K562 treated with DMSO at 1 percent for 12 hours (cell line): ENCODE data around the gene ZNF207. TPM values are rescaled to one million over a fixed set of nuclear protein-coding genes. Genes with fewer than 3 reads are reported as not detected.

Experiments used
- total RNA-seq: library from RNA; unstranded; fragments of 300-600 nt; gene quantifications from 2 replicates; pipeline ENCODE4 v1.2.3, GENCODE V29; 2022; ENCODE audit not compliant: insufficient read depth

Gene ZNF207
- total RNA-seq = 95.0 and 219 TPM in 2 replicates

DNA sequence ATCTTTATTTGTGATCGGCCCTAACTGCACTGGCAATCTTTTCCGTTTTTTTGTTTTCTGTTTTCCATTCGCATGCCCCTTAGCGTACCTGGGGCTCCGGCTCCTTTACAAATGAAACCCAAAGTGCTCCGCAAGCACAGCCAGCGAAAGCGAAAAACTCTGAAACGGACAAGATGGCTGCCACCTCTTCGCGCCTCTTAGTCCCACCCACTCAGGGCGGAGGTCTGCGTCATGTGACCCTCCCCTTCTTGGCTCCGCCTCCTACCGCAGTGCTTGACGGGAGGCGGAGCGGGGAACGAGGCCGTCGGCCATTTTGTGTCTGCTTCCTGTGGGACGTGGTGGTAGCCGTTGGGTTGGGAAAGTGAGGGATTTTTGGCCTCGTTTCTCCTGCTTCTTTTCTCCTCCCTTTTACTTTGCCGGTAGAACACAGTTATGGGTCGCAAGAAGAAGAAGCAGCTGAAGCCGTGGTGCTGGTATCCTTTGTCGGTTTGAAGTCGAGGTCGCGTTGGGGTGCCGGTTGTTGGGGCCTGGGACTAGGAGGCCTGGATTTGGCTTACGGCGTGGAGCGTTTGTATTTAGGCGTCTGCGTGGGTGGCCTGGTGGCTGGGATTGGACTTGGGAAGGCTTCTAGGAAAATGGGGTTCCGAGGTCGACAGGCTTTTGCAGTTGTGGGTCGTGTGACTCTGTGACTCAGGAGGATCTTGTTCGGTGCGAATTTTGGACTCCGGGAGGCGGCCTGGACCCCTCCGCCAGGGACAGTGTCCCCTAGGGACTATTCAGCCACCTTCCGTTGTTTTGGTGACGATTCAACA is at the start of gene ZNF207:
Gene ZNF207 (plus strand): TSS at position 304 of the 812 bp plus-strand sequence. CDS start 129 bp downstream, at position 433.

GRCh38 chr17:32341857-32342602 is 7.9 kb upstream of the ZNF207 start, which contains the start of gene C17orf75:
Gene C17orf75, minus strand, starts transcription at chr17:32342173. Its CDS starts 34 bp downstream, at chr17:32342139.

Other genes with a start within 250 kb of the ZNF207 start
- gene RHOT1, start 207.7 kb upstream of the ZNF207 start, total RNA-seq = 15.7 and 30.8 TPM in 2 replicates
- not detected in 2 replicates for gene RHBDL3, start 84.3 kb upstream of the ZNF207 start, total RNA-seq
- gene C17orf75, start 8.0 kb upstream of the ZNF207 start, total RNA-seq = 19.5 and 25.0 TPM in 2 replicates
- gene PSMD11, start 94.4 kb downstream of the ZNF207 start, total RNA-seq = 35.7 and 68.8 TPM in 2 replicates
- 0.75 and 2.5 TPM in 2 replicates for gene CDK5R1, start 136.8 kb downstream of the ZNF207 start, total RNA-seq